SK-N-SH treated with all-trans-retinoic acid at 6 μM for 48 hours (cell line): ENCODE results near the gene ST6GALNAC5.

Experiments
- ATAC-seq: fragments of 200-7000 bp; cut with Tn5 transposase; 3 replicates; pipeline ENCODE4 v1.9.1; 2020; ENCODE audit warnings: mild to moderate bottlenecking, moderate library complexity
- ARNTL ChIP-seq: fragments of 450-650 bp; formaldehyde crosslinking; IDR thresholded peaks from 2 replicates; pipeline ENCODE4 v1.5.0; 2020; ENCODE audit warnings: low read depth, mild to moderate bottlenecking, moderate library complexity, borderline replicate concordance
- CSDC2 ChIP-seq: fragments of 250-450 bp; sonication (Bioruptor Pico); IDR thresholded peaks from 2 replicates; pipeline ENCODE4 v1.5.0; 2020; ENCODE audit warnings: mild to moderate bottlenecking, moderate library complexity
- ESRRG ChIP-seq: fragments of 250-450 bp; sonication (Bioruptor Pico); IDR thresholded peaks from 2 replicates; pipeline ENCODE4 v1.6.1; 2021; ENCODE audit warnings: mild to moderate bottlenecking
- GLIS3 ChIP-seq: fragments of 250-450 bp; sonication (Bioruptor Pico); IDR thresholded peaks from 2 replicates; pipeline ENCODE4 v1.5.0; 2020; ENCODE audit warnings: mild to moderate bottlenecking, moderate library complexity
- ISL1 ChIP-seq: fragments of 250-450 bp; sonication (Bioruptor Pico); IDR thresholded peaks from 2 replicates; pipeline ENCODE4 v2.1.2; 2022; ENCODE audit warnings: mild to moderate bottlenecking, moderate library complexity
- OSR1 ChIP-seq: fragments of 250-450 bp; sonication (Bioruptor Pico); IDR thresholded peaks from 2 replicates; pipeline ENCODE4 v1.8.0; 2022; ENCODE audit warnings: moderate library complexity, mild to moderate bottlenecking, inconsistent platforms
- RARB ChIP-seq: fragments of 250-450 bp; sonication (Bioruptor Pico); IDR thresholded peaks from 2 replicates; pipeline ENCODE4 v1.8.0; 2021; ENCODE audit warnings: mild to moderate bottlenecking, moderate library complexity
- TCF4 ChIP-seq: fragments of 250-450 bp; sonication (Bioruptor Pico); IDR thresholded peaks from 2 replicates; pipeline ENCODE4 v1.8.0; 2021; ENCODE audit warnings: mild to moderate bottlenecking, moderate library complexity, borderline replicate concordance
- TOX ChIP-seq: fragments of 250-450 bp; sonication (Bioruptor Pico); IDR thresholded peaks from 2 replicates; pipeline ENCODE4 v1.8.0; 2021; ENCODE audit warnings: mild to moderate bottlenecking, moderate library complexity, borderline replicate concordance
- ZC3H10 ChIP-seq: fragments of 250-450 bp; sonication (Bioruptor Pico); IDR thresholded peaks from 2 replicates; pipeline ENCODE4 v1.5.1; 2021; ENCODE audit warnings: mild to moderate bottlenecking, moderate library complexity
- ZFP3 ChIP-seq: fragments of 250-450 bp; sonication (Bioruptor Pico); IDR thresholded peaks from 2 replicates; pipeline ENCODE4 v1.5.0; 2020; ENCODE audit warnings: mild to moderate bottlenecking, moderate library complexity
- ZFP30 ChIP-seq: fragments of 450-650 bp; formaldehyde crosslinking; IDR thresholded peaks from 2 replicates; pipeline ENCODE4 v1.5.0; 2022; ENCODE audit warnings: mild to moderate bottlenecking, moderate library complexity
- ZNF565 ChIP-seq: fragments of 450-650 bp; formaldehyde crosslinking; conservative IDR thresholded peaks from 2 replicates; pipeline ENCODE4 v1.5.0; 2020; ENCODE audit warnings: low read depth, mild to moderate bottlenecking, moderate library complexity
- ZNF70 ChIP-seq: fragments of 450-650 bp; formaldehyde crosslinking; IDR thresholded peaks from 2 replicates; pipeline ENCODE4 v1.5.0; 2020; ENCODE audit warnings: mild to moderate bottlenecking, moderate library complexity
- ZNF8 ChIP-seq: fragments of 450-650 bp; formaldehyde crosslinking; IDR thresholded peaks from 2 replicates; pipeline ENCODE4 v1.5.0; 2020; ENCODE audit warnings: mild to moderate bottlenecking, moderate library complexity
- TF ChIP-seq, protein P1 (sequence below): fragments of 250-450 bp; sonication (Bioruptor Pico); IDR thresholded peaks from 2 replicates; pipeline ENCODE4 v1.5.1; 2021; ENCODE audit warnings: mild to moderate bottlenecking, moderate library complexity
- TF ChIP-seq, protein P2 (sequence below): fragments of 250-450 bp; sonication (Bioruptor Pico); IDR thresholded peaks from 2 replicates; pipeline ENCODE4 v1.5.0; 2020; ENCODE audit warnings: mild to moderate bottlenecking, moderate library complexity
- TF ChIP-seq, protein P3 (sequence below): fragments of 250-450 bp; sonication (Bioruptor Pico); IDR thresholded peaks from 2 replicates; pipeline ENCODE4 v1.8.0; 2021; ENCODE audit warnings: low read depth, mild to moderate bottlenecking, moderate library complexity, borderline replicate concordance
- TF ChIP-seq, protein P4 (sequence below): fragments of 250-450 bp; sonication (Bioruptor Pico); IDR thresholded peaks from 2 replicates; pipeline ENCODE4 v1.8.0; 2020; ENCODE audit warnings: mild to moderate bottlenecking, moderate library complexity, borderline replicate concordance

Gene ST6GALNAC5

DNA sequence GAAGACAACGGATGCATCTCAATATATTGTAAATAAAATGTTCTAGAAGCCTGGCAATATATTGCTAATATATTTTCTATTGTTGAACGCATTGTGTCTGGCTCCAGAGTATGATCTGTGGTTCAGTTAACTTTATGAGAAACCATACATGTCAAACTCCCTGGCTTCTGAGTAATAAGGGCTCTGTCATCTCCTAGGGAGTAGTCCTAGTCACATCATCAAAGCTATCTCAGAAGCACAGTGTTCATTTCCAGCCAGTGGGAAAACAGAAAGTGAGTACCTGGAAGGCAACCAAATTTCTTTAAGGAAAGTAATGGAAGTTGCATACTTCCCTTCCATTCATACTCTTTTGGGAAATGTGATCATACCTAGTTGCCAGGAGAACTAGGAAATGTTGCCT, 27.0 kb upstream of the ST6GALNAC5 start (continued):
- TF ChIP-seq, protein P1, sequence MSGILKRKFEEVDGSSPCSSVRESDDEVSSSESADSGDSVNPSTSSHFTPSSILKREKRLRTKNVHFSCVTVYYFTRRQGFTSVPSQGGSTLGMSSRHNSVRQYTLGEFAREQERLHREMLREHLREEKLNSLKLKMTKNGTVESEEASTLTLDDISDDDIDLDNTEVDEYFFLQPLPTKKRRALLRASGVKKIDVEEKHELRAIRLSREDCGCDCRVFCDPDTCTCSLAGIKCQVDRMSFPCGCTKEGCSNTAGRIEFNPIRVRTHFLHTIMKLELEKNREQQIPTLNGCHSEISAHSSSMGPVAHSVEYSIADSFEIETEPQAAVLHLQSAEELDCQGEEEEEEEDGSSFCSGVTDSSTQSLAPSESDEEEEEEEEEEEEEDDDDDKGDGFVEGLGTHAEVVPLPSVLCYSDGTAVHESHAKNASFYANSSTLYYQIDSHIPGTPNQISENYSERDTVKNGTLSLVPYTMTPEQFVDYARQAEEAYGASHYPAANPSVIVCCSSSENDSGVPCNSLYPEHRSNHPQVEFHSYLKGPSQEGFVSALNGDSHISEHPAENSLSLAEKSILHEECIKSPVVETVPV (CRISPR knock-in tag) = no peak

DNA sequence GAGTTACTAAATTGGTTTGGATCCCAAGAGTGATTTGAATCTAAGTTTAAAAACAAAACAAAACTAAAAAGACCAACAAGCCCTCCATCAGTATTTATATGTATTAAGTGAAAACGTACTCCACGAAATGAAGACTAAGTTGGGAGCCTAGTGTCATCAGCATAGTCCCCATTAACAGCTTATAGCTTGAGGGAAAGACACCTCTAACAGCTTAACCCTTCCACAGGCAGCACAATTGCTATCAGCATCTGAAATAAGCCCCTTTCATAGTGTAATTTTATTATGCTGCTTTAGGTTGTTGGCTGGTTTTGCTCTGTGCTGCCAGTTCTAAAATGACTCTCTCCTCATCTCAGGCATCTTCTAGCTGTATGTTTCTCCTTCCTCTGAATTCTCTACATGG, 25.8 kb upstream of the ST6GALNAC5 start:
- no peak for ATAC-seq
- TF ChIP-seq ZFP3 (CRISPR knock-in tag) (no peak), TOX (no peak), ARNTL (no peak), GLIS3 (no peak)

DNA sequence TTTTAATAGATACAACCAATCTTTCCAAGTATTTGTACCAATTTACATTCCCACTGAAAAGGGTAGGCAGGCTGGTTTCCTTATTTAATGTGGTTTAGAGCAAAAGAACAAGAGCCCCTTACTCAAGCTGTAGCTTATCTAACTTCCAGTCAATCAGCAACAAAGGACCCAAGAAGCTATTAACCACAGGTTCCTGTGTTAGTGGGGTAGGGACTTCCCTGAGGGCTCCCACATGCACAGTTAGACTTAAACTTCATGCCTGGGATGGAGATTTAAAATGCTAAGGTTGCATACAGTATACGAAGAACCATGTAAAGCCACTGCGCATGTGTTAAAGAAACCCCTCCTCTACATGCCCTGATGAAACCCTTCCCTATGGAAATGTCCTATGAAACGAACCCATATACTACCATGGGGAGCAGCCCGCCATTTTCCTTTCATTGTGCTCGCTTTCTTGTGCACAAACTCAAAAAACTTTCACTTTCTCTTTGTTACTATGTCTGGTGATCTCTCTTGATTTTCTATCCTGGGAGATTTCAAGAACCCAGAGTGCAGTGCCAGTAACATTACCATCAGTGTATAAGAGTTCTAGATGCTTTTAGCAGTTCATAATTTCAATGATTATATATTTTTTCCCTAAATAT, 23.3 kb upstream of the ST6GALNAC5 start:
- ATAC-seq = no peak
- TF ChIP-seq OSR1 (CRISPR knock-in tag) = no peak
- no peak for TF ChIP-seq ZFP30 (CRISPR knock-in tag)
- no peak for TF ChIP-seq TCF4 (CRISPR knock-in tag)
- TF ChIP-seq ZNF8 (CRISPR knock-in tag) = no peak
- TF ChIP-seq TOX = no peak
- TF ChIP-seq ZC3H10 (CRISPR knock-in tag) = no peak
- no peak for TF ChIP-seq RARB
- TF ChIP-seq, all 23 proteins: peak for 0

DNA sequence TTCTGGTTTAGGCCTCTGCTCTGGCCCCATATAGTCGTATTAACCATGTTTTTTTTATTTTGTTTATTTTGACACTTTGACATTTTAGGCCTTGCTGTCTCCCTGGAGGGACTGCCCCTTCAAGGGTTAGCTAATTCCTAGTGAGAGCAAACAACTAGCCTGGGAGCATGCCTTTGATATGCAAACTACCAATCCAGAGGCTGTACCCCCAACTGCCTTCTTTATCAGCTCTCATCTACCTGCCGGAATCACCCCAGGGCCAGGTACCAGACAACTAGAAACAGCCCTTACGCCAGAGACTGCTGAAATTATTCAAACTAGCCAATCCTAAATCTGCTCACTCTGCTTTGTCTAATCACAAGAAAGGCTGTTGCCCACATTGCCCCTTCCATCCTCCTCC, 13.0 kb upstream of the ST6GALNAC5 start:
- ATAC-seq = no peak
- TF ChIP-seq RARB (no peak), OSR1 (CRISPR knock-in tag) (no peak), CSDC2 (CRISPR knock-in tag) (no peak), ISL1 (CRISPR knock-in tag) (no peak)
- TF ChIP-seq, protein P2, sequence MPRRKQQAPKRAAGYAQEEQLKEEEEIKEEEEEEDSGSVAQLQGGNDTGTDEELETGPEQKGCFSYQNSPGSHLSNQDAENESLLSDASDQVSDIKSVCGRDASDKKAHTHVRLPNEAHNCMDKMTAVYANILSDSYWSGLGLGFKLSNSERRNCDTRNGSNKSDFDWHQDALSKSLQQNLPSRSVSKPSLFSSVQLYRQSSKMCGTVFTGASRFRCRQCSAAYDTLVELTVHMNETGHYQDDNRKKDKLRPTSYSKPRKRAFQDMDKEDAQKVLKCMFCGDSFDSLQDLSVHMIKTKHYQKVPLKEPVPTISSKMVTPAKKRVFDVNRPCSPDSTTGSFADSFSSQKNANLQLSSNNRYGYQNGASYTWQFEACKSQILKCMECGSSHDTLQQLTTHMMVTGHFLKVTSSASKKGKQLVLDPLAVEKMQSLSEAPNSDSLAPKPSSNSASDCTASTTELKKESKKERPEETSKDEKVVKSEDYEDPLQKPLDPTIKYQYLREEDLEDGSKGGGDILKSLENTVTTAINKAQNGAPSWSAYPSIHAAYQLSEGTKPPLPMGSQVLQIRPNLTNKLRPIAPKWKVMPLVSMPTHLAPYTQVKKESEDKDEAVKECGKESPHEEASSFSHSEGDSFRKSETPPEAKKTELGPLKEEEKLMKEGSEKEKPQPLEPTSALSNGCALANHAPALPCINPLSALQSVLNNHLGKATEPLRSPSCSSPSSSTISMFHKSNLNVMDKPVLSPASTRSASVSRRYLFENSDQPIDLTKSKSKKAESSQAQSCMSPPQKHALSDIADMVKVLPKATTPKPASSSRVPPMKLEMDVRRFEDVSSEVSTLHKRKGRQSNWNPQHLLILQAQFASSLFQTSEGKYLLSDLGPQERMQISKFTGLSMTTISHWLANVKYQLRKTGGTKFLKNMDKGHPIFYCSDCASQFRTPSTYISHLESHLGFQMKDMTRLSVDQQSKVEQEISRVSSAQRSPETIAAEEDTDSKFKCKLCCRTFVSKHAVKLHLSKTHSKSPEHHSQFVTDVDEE = no peak

DNA sequence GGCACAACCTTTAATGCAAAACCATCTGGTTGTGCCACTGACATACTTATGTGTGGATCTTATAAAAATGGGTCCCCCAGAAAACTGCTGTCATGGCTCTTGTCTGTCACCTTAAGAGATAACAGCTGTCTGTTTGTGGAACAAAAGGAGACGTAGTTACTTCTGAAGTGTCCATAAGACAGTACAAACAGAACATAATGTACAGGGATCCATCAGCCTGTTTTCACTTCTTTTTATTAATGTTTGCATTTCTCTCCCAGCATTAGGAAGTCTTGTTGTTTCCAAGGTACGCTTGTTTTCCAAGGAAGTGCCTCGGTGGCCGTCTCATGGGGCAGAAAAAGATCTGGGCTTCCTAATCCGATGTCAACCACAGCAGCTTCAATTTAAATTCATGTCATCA, 11.2 kb upstream of the ST6GALNAC5 start:
- TF ChIP-seq ZNF70 = no peak
- TF ChIP-seq, all 23 proteins: peak for 0
- ATAC-seq = no peak

DNA sequence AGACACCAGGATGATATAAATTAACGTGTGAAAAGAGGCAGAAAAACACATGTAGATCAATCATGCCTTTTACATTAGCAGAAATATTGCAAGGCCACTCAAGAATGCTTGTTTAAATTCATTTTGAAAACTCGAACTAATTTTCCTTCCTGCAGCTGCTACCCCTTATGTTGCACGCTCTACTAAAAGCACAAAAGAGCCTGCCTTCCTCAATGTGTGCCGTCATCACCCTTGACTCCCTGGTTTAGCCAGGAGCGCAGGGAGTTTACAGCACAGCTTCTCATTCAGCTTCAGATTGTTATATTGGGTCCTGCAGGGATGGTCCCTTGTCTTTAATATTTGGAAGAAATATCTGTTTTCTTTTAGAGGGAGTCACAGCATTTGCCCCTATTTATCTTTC, 10.1 kb upstream of the ST6GALNAC5 start:
- ATAC-seq = no peak
- TF ChIP-seq, protein P2 = no peak
- no peak for TF ChIP-seq ZNF70
- TF ChIP-seq ZNF565 (CRISPR knock-in tag) = no peak
- TF ChIP-seq, protein P3, sequence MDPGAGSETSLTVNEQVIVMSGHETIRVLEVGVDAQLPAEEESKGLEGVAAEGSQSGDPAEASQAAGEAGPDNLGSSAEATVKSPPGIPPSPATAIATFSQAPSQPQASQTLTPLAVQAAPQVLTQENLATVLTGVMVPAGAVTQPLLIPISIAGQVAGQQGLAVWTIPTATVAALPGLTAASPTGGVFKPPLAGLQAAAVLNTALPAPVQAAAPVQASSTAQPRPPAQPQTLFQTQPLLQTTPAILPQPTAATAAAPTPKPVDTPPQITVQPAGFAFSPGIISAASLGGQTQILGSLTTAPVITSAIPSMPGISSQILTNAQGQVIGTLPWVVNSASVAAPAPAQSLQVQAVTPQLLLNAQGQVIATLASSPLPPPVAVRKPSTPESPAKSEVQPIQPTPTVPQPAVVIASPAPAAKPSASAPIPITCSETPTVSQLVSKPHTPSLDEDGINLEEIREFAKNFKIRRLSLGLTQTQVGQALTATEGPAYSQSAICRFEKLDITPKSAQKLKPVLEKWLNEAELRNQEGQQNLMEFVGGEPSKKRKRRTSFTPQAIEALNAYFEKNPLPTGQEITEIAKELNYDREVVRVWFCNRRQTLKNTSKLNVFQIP = no peak
- no peak for TF ChIP-seq TOX
- no peak for TF ChIP-seq ARNTL
- TF ChIP-seq RARB = no peak
- no peak for TF ChIP-seq ISL1 (CRISPR knock-in tag)
- no peak for TF ChIP-seq ZFP30 (CRISPR knock-in tag)
- TF ChIP-seq, protein P1 (CRISPR knock-in tag) = no peak
- TF ChIP-seq ESRRG (CRISPR knock-in tag) = no peak
- TF ChIP-seq GLIS3 = no peak
- TF ChIP-seq, protein P4, sequence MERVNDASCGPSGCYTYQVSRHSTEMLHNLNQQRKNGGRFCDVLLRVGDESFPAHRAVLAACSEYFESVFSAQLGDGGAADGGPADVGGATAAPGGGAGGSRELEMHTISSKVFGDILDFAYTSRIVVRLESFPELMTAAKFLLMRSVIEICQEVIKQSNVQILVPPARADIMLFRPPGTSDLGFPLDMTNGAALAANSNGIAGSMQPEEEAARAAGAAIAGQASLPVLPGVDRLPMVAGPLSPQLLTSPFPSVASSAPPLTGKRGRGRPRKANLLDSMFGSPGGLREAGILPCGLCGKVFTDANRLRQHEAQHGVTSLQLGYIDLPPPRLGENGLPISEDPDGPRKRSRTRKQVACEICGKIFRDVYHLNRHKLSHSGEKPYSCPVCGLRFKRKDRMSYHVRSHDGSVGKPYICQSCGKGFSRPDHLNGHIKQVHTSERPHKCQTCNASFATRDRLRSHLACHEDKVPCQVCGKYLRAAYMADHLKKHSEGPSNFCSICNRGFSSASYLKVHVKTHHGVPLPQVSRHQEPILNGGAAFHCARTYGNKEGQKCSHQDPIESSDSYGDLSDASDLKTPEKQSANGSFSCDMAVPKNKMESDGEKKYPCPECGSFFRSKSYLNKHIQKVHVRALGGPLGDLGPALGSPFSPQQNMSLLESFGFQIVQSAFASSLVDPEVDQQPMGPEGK (CRISPR knock-in tag) = no peak
